IPS-20b (cell line): ENCODE data around the gene MSANTD1.

Source experiments
- H3K27ac ChIP-seq: one replicate; pipeline ENCODE4 v1.5.1; 2013; ENCODE audit warnings: low read length
- H3K27me3 ChIP-seq: 2 replicates; pipeline ENCODE4 v1.6.1; 2013; ENCODE audit warnings: mild to moderate bottlenecking, low read length, inconsistent platforms; ENCODE audit not compliant: insufficient read depth
- H3K36me3 ChIP-seq: 2 replicates; pipeline ENCODE4 v1.6.1; 2013; ENCODE audit warnings: low read depth, mild to moderate bottlenecking, inconsistent platforms, low read length, moderate library complexity; ENCODE audit not compliant: insufficient read depth
- H3K4me1 ChIP-seq: 2 replicates; pipeline ENCODE4 v1.6.1; 2013; ENCODE audit warnings: mild to moderate bottlenecking, control low read depth, inconsistent platforms, low read length, moderate library complexity; ENCODE audit not compliant: insufficient read depth
- H3K4me3 ChIP-seq: 2 replicates; pipeline ENCODE4 v1.5.1; 2013; ENCODE audit warnings: mild to moderate bottlenecking, low read length, inconsistent platforms
- H3K9ac ChIP-seq: 2 replicates; pipeline ENCODE4 v1.6.1; 2013; ENCODE audit warnings: low read depth, mild to moderate bottlenecking, inconsistent platforms, low read length, moderate library complexity
- H3K9me3 ChIP-seq: 2 replicates; pipeline ENCODE4 v1.6.1; 2013; ENCODE audit warnings: mild to moderate bottlenecking, low read depth, low read length, inconsistent platforms; ENCODE audit not compliant: insufficient read depth

Gene MSANTD1

GRCh38 chr4:3252480-3252828 lies 3.5 kb downstream of the MSANTD1 start:
- H3K9ac ChIP-seq = no peak overlapping the region
- H3K4me1 ChIP-seq = no peaks in the 10 kb centered on the region
- no peaks in the 10 kb centered on the region for H3K9me3 ChIP-seq
- H3K4me3 ChIP-seq = no peak overlapping the region
- no peaks in the 10 kb centered on the region for H3K27me3 ChIP-seq
- no peaks in the 10 kb centered on the region for H3K36me3 ChIP-seq
- no peak overlapping the region for H3K27ac ChIP-seq

GRCh38 chr4:3252831-3253641 lies 4.1 kb downstream of the MSANTD1 start:
- Histone ChIP-seq H3K36me3 (no peaks in the 10 kb centered on the region), H3K4me1 (no peaks in the 10 kb centered on the region), H3K27me3 (no peaks in the 10 kb centered on the region), H3K9me3 (no peaks in the 10 kb centered on the region), H3K4me3 (no peak overlapping the region), H3K27ac (no peak overlapping the region), H3K9ac (no peak overlapping the region)

DNA sequence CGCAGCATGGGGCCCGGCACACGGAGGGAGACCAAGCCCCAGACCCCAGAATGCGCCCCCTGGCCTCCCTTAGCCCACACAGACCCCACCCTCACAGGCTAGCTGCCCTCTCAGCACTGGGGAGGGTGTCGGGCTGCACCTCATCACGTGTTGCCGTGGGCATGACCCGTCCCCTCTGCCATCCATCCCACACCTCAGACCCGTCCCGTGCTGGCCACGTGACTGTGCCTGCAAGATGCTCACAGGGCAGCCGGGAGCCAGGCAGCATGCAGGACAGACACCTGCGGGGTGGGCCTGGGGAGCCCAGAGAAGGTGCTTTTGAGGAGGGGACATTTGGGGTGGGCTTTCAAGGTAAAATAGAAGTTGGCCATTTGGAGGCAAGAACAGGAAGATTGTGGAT lies 4.8 kb downstream of the MSANTD1 start:
- no peaks in the 10 kb centered on the region for H3K4me1 ChIP-seq
- H3K9ac ChIP-seq = no peak overlapping the region
- H3K4me3 ChIP-seq = no peak overlapping the region
- no peaks in the 10 kb centered on the region for H3K27me3 ChIP-seq
- no peak overlapping the region for H3K27ac ChIP-seq
- H3K36me3 ChIP-seq = no peaks in the 10 kb centered on the region
- H3K9me3 ChIP-seq = no peaks in the 10 kb centered on the region

GRCh38 chr4:3254302-3255131 lies 5.6 kb downstream of the MSANTD1 start:
- Histone ChIP-seq H3K9ac (no peak overlapping the region), H3K4me3 (no peak overlapping the region), H3K36me3 (no peaks in the 10 kb centered on the region), H3K9me3 (no peaks in the 10 kb centered on the region), H3K27me3 (no peaks in the 10 kb centered on the region), H3K27ac (no peak overlapping the region), H3K4me1 (no peaks in the 10 kb centered on the region)

DNA sequence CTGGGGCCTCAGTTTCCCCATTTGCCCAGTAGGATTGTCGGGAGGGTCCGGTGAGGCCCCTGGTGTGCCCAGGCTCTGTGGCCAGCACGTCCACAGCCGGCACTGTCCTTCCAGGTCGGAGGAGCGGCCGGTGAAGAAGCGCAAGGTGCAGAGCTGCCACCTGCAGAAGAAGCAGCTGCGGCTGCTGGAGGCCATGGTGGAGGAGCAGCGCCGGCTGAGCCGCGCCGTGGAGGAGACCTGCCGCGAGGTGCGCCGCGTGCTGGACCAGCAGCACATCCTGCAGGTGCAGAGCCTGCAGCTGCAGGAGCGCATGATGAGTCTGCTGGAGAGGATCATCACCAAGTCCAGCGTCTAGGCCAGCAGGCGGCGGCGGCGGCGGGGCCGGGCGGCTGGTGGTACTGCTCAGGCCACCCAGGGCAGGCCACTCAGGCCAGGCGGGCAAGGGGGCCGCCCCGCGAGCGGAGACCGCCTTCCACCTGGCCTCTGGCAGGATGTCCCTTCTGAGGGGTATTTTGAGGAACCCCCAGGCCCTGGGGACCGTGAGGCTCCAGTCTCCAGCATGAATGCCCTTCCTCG lies 6.7 kb downstream of the MSANTD1 start:
- no peak overlapping the region for H3K4me3 ChIP-seq
- no peak overlapping the region for H3K9ac ChIP-seq
- H3K36me3 ChIP-seq = no peaks in the 10 kb centered on the region
- no peaks in the 10 kb centered on the region for H3K9me3 ChIP-seq
- no peaks in the 10 kb centered on the region for H3K4me1 ChIP-seq
- no peaks in the 10 kb centered on the region for H3K27me3 ChIP-seq
- no peak overlapping the region for H3K27ac ChIP-seq

- no peak overlapping the region for H3K4me3 ChIP-seq
- no peaks in the 10 kb centered on the region for H3K9me3 ChIP-seq
- no peaks in the 10 kb centered on the region for H3K4me1 ChIP-seq
- no peaks in the 10 kb centered on the region for H3K36me3 ChIP-seq
- H3K27me3 ChIP-seq = no peaks in the 10 kb centered on the region
- H3K27ac ChIP-seq = no peak overlapping the region
- H3K9ac ChIP-seq = no peak overlapping the region
Observed at GRCh38 chr4:3256230-3257102, 7.5 kb downstream of the MSANTD1 start.

DNA sequence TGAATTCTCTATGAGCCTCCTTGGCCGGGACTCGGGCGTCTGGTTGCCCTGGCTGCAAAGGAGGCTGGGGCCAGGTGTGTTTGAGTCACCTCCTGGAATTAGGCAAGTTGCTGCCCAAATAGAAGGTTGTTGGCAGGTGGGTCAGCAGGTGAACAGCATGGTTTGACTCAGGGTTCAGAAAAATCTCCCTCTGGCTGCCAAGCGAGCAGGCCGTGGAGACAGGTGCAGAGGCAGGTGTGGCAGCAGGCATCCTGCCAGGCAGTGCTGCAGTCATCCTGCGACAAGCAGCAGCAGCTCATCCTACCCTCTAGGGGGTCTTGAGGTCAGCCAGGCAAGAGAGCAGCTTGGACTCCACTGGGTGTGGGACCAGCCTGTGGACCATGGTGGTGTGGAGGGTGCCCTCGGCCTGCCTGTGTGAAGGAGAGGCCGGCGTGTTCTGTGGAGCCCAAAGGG lies 8.2 kb downstream of the MSANTD1 start:
- no peak overlapping the region for H3K4me3 ChIP-seq
- H3K4me1 ChIP-seq = no peaks in the 10 kb centered on the region
- no peaks in the 10 kb centered on the region for H3K9me3 ChIP-seq
- H3K27me3 ChIP-seq = no peaks in the 10 kb centered on the region
- H3K9ac ChIP-seq = no peak overlapping the region
- no peak overlapping the region for H3K27ac ChIP-seq
- no peaks in the 10 kb centered on the region for H3K36me3 ChIP-seq

GRCh38 chr4:3257556-3258482 lies 8.9 kb downstream of the MSANTD1 start:
- Histone ChIP-seq H3K36me3 (no peaks in the 10 kb centered on the region), H3K4me1 (no peaks in the 10 kb centered on the region), H3K27me3 (no peaks in the 10 kb centered on the region), H3K9ac (no peak overlapping the region), H3K4me3 (no peak overlapping the region), H3K9me3 (no peaks in the 10 kb centered on the region), H3K27ac (no peak overlapping the region)

- Histone ChIP-seq H3K27ac (no peak overlapping the region), H3K4me1 (no peaks in the 10 kb centered on the region), H3K9me3 (no peaks in the 10 kb centered on the region), H3K36me3 (no peaks in the 10 kb centered on the region), H3K9ac (no peak overlapping the region), H3K4me3 (no peak overlapping the region), H3K27me3 (no peaks in the 10 kb centered on the region)
Observed at GRCh38 chr4:3261411-3262207, 12.7 kb downstream of the MSANTD1 start.
